Endothelial cell of umbilical vein (primary cell): ENCODE results near the gene FOS. TPM values are rescaled to one million over a fixed set of nuclear protein-coding genes. Genes with fewer than 3 reads are reported as not detected.

Experiments
- BruUV-seq: library from RNA; stranded (reverse); fragments of 400-500 nt; replicated peaks from 2 replicates; lab custom pipeline; 2021; lab: Mats Ljungman, UMichigan
- CTCF ChIA-PET: fragments of 300-600, 350-600 bp; sonication (Branson Sonifier 250); formaldehyde crosslinking; loops from one replicate; lab custom pipeline; 2021; ENCODE audit warnings: antibody characterized with exemption, inconsistent platforms; lab: Charles Lee
- POLR2A ChIA-PET: fragments of 300-600, 350-600 bp; sonication (Branson Sonifier 250); formaldehyde crosslinking; loops from one replicate; lab custom pipeline; 2021; ENCODE audit warnings: antibody characterized with exemption, inconsistent platforms; lab: Charles Lee
- DNase-seq: peaks from one replicate; pipeline ENCODE4 v3.0.0-alpha.2; 2011; ENCODE audit warnings: low read depth, low spot score
- FAIRE-seq: peaks from 2 replicates; lab custom pipeline; 2011; peaks lifted over from hg19 to GRCh38; lab: Jason Lieb, UNC
- H2AFZ ChIP-seq: 2 replicates; pipeline ENCODE4 v1.6.0; 2012; ENCODE audit warnings: low read depth, low read length, control low read depth, inconsistent platforms
- H3K27ac ChIP-seq: 2 replicates; pipeline ENCODE4 v1.5.1; 2011; ENCODE audit warnings: low read depth, mild to moderate bottlenecking, control low read depth, low read length, moderate library complexity; ENCODE audit not compliant: insufficient read depth
- H3K27me3 ChIP-seq, 2 experiments: 2 replicates each; pipeline versions ENCODE4 v1.6.0 to v1.6.1; 2011; ENCODE audit warnings: low read length in 2 of 2, mixed read lengths in 1 of 2; ENCODE audit not compliant: control insufficient read depth in 2 of 2, insufficient read depth in 2 of 2
- H3K36me3 ChIP-seq, 2 experiments: 2 replicates in 1 of 2; 3 replicates in 1 of 2; pipeline ENCODE4 v1.5.1; 2011; ENCODE audit warnings: low read length in 2 of 2, mild to moderate bottlenecking in 1 of 2, moderate library complexity in 1 of 2; ENCODE audit not compliant: control insufficient read depth in 2 of 2, insufficient read depth in 2 of 2; ENCODE audit errors: extremely low read depth in 1 of 2
- H3K4me1 ChIP-seq: 3 replicates; pipeline ENCODE4 v1.5.1; 2011; ENCODE audit warnings: mild to moderate bottlenecking, low read length; ENCODE audit not compliant: control insufficient read depth, insufficient read depth; ENCODE audit errors: extremely low read depth
- H3K4me2 ChIP-seq: 2 replicates; pipeline ENCODE4 v1.6.1; 2011; ENCODE audit warnings: low read length, control low read depth, mixed read lengths; ENCODE audit not compliant: insufficient read depth
- H3K4me3 ChIP-seq, 3 experiments: fragments of 200-600 bp in 1 of 3; sonication (generic), shearing (Covaris generic) in 1 of 3; replicated peaks in 1 of 3; 2 replicates each; pipeline ENCODE4 v1.5.1; 2011 to 2016; ENCODE audit warnings: control low read depth in 3 of 3, low read length in 3 of 3, mild to moderate bottlenecking in 2 of 3, inconsistent platforms in 1 of 3, low read depth in 1 of 3, moderate library complexity in 1 of 3; ENCODE audit not compliant: insufficient read depth in 1 of 3
- H3K79me2 ChIP-seq: 2 replicates; pipeline ENCODE4 v1.6.0; 2012; ENCODE audit warnings: low read length, inconsistent platforms; ENCODE audit not compliant: control insufficient read depth, insufficient read depth
- H3K9ac ChIP-seq: replicated peaks from 2 replicates; pipeline ENCODE3; 2011; ENCODE audit warnings: low read length, control low read depth; ENCODE audit not compliant: insufficient read depth; ENCODE audit errors: extremely low read depth
- H3K9me1 ChIP-seq: replicated peaks from 3 replicates; pipeline ENCODE4 v1.6.0; 2011; ENCODE audit warnings: mild to moderate bottlenecking, low read length; ENCODE audit not compliant: control insufficient read depth, insufficient read depth; ENCODE audit errors: extremely low read depth
- H3K9me3 ChIP-seq: replicated peaks from 2 replicates; pipeline ENCODE4 v1.5.1; 2012; ENCODE audit warnings: low read length, inconsistent platforms; ENCODE audit not compliant: control insufficient read depth, insufficient read depth
- H4K20me1 ChIP-seq: replicated peaks from 2 replicates; pipeline ENCODE3; 2011; ENCODE audit warnings: mild to moderate bottlenecking, low read length; ENCODE audit not compliant: control insufficient read depth, insufficient read depth; ENCODE audit errors: extremely low read depth
- EZH2 ChIP-seq: IDR thresholded peaks from 2 replicates; pipeline ENCODE4 v1.6.1; 2012; ENCODE audit warnings: borderline replicate concordance, low read depth, mild to moderate bottlenecking, moderate library complexity, low read length, inconsistent platforms; ENCODE audit not compliant: severe bottlenecking
- FOS ChIP-seq: IDR thresholded peaks from 2 replicates; pipeline ENCODE4 v1.6.1; 2011; ENCODE audit warnings: mild to moderate bottlenecking, low read length, moderate library complexity, borderline replicate concordance; ENCODE audit not compliant: insufficient read depth
- GATA2 ChIP-seq: IDR thresholded peaks from 2 replicates; pipeline ENCODE4 v1.7.0; 2011; ENCODE audit warnings: low read depth, mild to moderate bottlenecking, moderate library complexity, mixed read lengths, low read length; ENCODE audit not compliant: insufficient read length, insufficient read depth
- JUN ChIP-seq: IDR thresholded peaks from 2 replicates; pipeline ENCODE4 v1.6.1; 2011; ENCODE audit warnings: borderline replicate concordance, low read depth; ENCODE audit not compliant: insufficient read length, insufficient read depth
- MAX ChIP-seq: IDR thresholded peaks from 2 replicates; pipeline ENCODE4 v1.6.1; 2011; ENCODE audit not compliant: insufficient read depth, insufficient read length
- MYC ChIP-seq: IDR thresholded peaks from one replicate; pipeline ENCODE4 v1.6.1; 2011; ENCODE audit warnings: mild to moderate bottlenecking, low read depth, low read length
- POLR2A ChIP-seq: IDR thresholded peaks from 2 replicates; pipeline ENCODE4 v1.6.1; 2012; ENCODE audit warnings: low read depth, mild to moderate bottlenecking, control low read depth, low read length
- POLR2AphosphoS5 ChIP-seq: IDR thresholded peaks from 2 replicates; pipeline ENCODE4 v1.6.1; 2012; ENCODE audit warnings: low read depth, mild to moderate bottlenecking, control low read depth, low read length, moderate library complexity; ENCODE audit not compliant: insufficient read depth
- dilution Hi-C: fragments of 300-500 bp; cut with MboI; formaldehyde crosslinking; loops from one replicate; pipeline ENCODE4 v1.15.0; 2019; ENCODE audit warnings: low sequenced_read_pairs; ENCODE audit not compliant: extremely low pct_ligation_motif_present
- intact Hi-C: fragments of 100-400 bp; cut with micrococcal nuclease; formaldehyde crosslinking; loops from one replicate; pipeline ENCODE4 v1.10.0; 2022
- polyA plus RNA-seq, 4 experiments: library from polyadenylated mRNA; depleted of rRNA in 3 of 4; stranded (reverse) in 3 of 4; unstranded in 1 of 4; fragments of >200 nt; gene quantifications; 2 replicates each; pipeline versions ENCODE4 v1.2.1 to v1.2.3, GENCODE V29; 2011 to 2012; ENCODE audit warnings: missing spikeins in 1 of 4
- total RNA-seq: library from RNA; stranded (reverse); gene quantifications from 2 replicates; pipeline ENCODE4 v1.2.3, GENCODE V29; 2021
- TF ChIP-seq, protein P1 (sequence below), 2 donors: IDR thresholded peaks; 1 replicate in 1 of 2; 2 replicates in 1 of 2; pipeline ENCODE4 v1.5.1; 2011; ENCODE audit warnings: low read length in 2 of 2, mild to moderate bottlenecking in 2 of 2, moderate library complexity in 2 of 2, control low read depth in 1 of 2, inconsistent platforms in 1 of 2, low read depth in 1 of 2; ENCODE audit not compliant: insufficient read depth in 1 of 2; ENCODE audit errors: extremely low read depth in 1 of 2

The FOS gene
- total and polyA plus RNA-seq, 2 donors (not counting 3 experiments of a cell fraction or from before 2014, with no cell fraction given), result 9.2 to 41.6 TPM

DNA sequence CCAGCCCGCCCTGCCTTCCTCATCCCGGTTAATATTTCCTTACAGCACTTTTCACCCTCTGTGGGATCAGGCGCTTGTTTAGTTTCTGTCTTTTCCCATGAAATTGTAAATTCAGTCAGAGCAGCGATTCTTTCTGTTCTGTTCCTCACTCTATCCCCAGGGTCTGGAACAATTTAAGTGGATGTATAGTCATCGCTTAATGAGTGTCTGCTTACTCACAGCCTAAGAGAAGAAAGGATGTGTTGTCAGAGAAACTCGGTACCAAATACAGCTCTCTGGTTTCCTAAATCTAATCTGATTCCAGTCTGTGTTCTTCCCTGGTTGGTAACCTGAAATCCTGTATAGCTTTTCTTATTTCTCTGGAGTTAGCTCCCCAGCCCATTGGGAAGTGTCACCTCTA, 44.9 kb downstream of the FOS start:
- dilution Hi-C loops, result no loop called here
- TF ChIP-seq POLR2A (no peak), POLR2AphosphoS5 (no peak), MAX (no peak), GATA2 (no peak), FOS (no peak), JUN (no peak), EZH2 (no peak), MYC (no peak)
- TF ChIP-seq, protein P1, sequence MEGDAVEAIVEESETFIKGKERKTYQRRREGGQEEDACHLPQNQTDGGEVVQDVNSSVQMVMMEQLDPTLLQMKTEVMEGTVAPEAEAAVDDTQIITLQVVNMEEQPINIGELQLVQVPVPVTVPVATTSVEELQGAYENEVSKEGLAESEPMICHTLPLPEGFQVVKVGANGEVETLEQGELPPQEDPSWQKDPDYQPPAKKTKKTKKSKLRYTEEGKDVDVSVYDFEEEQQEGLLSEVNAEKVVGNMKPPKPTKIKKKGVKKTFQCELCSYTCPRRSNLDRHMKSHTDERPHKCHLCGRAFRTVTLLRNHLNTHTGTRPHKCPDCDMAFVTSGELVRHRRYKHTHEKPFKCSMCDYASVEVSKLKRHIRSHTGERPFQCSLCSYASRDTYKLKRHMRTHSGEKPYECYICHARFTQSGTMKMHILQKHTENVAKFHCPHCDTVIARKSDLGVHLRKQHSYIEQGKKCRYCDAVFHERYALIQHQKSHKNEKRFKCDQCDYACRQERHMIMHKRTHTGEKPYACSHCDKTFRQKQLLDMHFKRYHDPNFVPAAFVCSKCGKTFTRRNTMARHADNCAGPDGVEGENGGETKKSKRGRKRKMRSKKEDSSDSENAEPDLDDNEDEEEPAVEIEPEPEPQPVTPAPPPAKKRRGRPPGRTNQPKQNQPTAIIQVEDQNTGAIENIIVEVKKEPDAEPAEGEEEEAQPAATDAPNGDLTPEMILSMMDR (IDR thresholded peaks at IDR 0.05; ENCODE audit: extremely low read depth in 1 of 2, insufficient read depth in 1 of 2, low read depth in 1 of 2, low read length in 2 of 2), result no peak
- H3K79me2 ChIP-seq, result no peaks in the 10 kb centered on the region

More for the DNA sequence above, 44.9 kb downstream of the FOS start:
- Histone ChIP-seq H3K4me3 (no peak overlapping the region), H3K9me3 (no peaks in the 10 kb centered on the region), H3K4me1 (no peaks in the 10 kb centered on the region), H3K4me2 (no peak overlapping the region), H3K27me3 (peaks cover 17 to 21% of the 10 kb centered on the region in 2 experiments), H2AFZ (no peak overlapping the region), H3K9me1 (no peaks in the 10 kb centered on the region), H3K27ac (no peak overlapping the region), H3K9ac (no peak overlapping the region), H3K36me3 (no peaks in the 10 kb centered on the region), H4K20me1 (no peaks in the 10 kb centered on the region)
- DNase-seq, result no peak
- intact Hi-C loops, result no loop called here
- no peak for FAIRE-seq
- CTCF ChIA-PET, result interaction anchor here (1.8 to 5.3 kb wide), 2 partner anchors 165 to 237 kb away, joined by 5 to 21 read pairs; no protein-coding TSS in a partner anchor
- BruUV-seq, result no TSS peak
- POLR2A ChIA-PET, result no interaction called here
